ENCODE data around the gene PREB.

DNA sequence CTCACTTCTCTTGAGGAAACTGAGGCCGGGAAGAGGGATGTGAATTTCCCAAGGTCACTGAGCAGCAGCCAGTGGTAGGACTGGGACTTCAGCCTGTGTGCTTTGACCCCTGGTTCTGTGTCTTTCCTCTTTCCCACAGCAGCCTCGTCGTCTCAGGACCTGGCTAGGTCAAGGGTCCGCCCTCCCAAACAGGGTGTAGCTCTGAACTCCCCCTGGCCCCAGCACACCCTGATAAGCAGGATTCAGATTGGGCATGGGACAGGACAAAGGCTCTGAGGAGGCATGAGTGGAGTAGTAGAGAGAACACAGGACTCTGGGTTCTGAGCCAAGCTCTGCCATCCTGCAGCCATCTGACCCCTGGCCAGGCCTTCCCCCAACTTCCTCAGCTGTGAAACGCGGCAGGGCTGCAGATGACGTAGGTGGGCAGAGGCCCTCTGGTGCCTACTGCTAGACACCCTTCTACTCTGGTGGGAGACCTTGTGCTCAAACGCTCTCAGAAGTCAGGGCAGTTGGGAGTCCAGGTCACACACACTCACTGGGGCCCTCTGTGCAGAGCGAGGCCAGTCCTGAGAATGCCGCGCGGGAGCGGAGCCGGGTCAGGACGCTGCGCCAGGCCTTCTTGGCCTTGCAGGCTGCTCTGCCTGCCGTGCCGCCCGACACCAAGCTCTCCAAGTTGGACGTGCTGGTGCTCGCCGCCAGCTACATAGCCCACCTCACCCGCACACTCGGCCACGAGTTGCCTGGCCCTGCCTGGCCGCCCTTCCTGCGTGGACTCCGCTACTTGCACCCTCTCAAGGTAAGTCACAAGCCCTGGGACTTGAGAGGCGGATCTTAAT, 15.4 kb upstream of the PREB start:
- TF ChIP-seq POLR2AphosphoS5 (IDR thresholded peaks at IDR 0.05) (no peak), CTCF (IDR thresholded peaks at IDR 0.05) (no peak)

Measured in esophagus muscularis mucosa (tissue), 3 donors.